ENCODE data around the gene MICU1.

MICU1 gene

DNA sequence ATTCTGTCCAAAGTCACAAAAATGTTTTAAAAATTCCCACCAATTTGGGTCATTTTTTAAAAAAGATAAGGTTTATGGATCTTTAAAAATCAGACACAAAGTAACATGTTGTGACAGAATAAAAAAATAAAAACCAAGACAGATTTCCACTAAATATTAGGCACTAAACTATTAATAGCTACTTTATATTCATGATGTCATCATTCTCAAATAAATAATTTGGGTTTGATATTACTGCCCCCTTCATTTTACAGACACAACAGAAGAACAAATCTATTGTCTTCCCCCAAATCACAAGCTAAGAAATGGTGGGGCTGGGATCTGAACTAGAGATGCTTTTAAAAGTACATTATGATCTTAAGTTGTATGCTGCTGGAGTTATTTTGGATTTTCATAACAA lies 119.4 kb downstream of the MICU1 start:
- TF ChIP-seq, protein P1, sequence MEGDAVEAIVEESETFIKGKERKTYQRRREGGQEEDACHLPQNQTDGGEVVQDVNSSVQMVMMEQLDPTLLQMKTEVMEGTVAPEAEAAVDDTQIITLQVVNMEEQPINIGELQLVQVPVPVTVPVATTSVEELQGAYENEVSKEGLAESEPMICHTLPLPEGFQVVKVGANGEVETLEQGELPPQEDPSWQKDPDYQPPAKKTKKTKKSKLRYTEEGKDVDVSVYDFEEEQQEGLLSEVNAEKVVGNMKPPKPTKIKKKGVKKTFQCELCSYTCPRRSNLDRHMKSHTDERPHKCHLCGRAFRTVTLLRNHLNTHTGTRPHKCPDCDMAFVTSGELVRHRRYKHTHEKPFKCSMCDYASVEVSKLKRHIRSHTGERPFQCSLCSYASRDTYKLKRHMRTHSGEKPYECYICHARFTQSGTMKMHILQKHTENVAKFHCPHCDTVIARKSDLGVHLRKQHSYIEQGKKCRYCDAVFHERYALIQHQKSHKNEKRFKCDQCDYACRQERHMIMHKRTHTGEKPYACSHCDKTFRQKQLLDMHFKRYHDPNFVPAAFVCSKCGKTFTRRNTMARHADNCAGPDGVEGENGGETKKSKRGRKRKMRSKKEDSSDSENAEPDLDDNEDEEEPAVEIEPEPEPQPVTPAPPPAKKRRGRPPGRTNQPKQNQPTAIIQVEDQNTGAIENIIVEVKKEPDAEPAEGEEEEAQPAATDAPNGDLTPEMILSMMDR (IDR thresholded peaks at IDR 0.05; ENCODE audit: low read depth, low read length, missing control alignments), result no peak
- H3K4me3 ChIP-seq (ENCODE audit: low read depth, low read length), result no peak overlapping the region
- in situ Hi-C loops (cut with HindIII; ENCODE audit: low sequenced_read_pairs), result no loop called here
- DNase-seq (ENCODE audit: low read depth), result no peak

DNA sequence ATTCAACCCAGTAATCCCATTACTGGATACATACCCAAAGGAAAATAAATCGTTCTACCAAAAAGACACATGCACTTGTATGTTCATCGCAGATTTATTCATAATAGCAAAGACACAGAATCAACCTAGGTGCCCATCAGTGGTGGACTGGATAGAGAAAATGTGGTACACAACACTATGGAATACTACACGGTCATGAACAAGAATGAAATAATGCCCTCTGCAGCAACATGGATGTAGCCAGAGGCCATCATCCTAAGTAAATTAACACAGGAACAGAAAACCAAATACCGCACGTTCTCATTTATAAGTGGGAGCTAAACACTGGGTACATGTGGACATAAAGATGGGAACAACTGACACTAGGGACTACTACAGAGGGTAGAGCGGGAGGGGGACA lies 120.4 kb downstream of the MICU1 start:
- no peak for DNase-seq (ENCODE audit: low read depth)
- in situ Hi-C loops (cut with HindIII; ENCODE audit: low sequenced_read_pairs), result no loop called here
- H3K4me3 ChIP-seq (ENCODE audit: low read depth, low read length), result no peak overlapping the region
- TF ChIP-seq, protein P1 (IDR thresholded peaks at IDR 0.05; ENCODE audit: low read depth, low read length, missing control alignments), result no peak

DNA sequence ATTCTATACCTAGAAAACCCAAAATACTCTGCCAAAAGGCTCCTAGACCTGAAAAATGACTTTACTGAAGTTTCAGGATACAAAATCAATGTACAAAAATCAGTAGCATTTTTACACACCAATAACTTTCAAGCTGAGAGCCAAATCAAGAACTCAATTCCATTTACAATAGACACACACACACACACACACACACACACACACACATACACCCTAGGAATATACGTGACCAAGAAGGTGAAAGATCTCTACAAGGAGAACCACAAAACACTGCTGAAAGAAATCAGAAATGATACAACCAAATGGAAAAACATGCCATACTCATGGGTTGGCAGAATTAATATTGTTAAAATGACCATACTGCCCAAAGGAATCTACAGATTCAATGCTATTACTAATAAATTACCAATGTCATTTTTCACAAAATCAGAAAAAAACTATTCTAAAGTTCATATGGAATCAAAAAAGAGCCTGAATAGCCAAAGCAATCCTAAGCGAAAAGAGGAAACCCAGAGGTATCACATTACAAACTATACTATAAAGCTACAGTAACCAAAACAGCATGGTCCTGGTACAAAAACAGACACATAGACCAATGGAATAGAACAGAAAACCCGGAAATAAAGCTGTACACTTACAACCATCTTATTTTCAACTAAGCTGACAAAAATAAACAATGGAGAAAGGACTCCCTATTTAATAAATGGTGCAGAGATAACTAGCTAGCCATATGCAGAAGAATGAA lies 122.0 kb downstream of the MICU1 start:
- DNase-seq (ENCODE audit: low read depth), result no peak
- in situ Hi-C loops (cut with HindIII; ENCODE audit: low sequenced_read_pairs), result no loop called here
- TF ChIP-seq, protein P1 (IDR thresholded peaks at IDR 0.05; ENCODE audit: low read depth, low read length, missing control alignments), result no peak
- H3K4me3 ChIP-seq (ENCODE audit: low read depth, low read length), result no peak overlapping the region

DNA sequence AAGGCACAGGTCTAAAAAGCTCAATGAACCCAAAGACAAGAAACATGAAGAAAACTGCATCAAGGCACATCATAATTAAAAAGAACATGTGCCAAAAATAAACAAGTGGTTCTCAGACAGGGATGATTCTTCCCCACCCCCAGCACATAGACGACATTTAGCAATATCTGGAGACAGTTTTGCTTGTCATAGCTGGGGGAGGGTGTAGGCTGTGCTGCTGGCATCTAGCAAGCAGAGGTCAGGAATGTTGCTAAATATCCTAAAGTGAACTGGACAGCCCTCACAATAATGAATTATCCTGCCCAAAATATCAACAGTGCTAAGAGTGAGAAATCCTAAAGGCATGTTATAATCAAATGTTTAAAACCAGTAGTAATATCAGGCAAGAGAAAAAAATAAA lies 122.6 kb downstream of the MICU1 start:
- H3K4me3 ChIP-seq (ENCODE audit: low read depth, low read length), result no peak overlapping the region
- DNase-seq (ENCODE audit: low read depth), result no peak
- in situ Hi-C loops (cut with HindIII; ENCODE audit: low sequenced_read_pairs), result no loop called here
- TF ChIP-seq, protein P1 (IDR thresholded peaks at IDR 0.05; ENCODE audit: low read depth, low read length, missing control alignments), result no peak

DNA sequence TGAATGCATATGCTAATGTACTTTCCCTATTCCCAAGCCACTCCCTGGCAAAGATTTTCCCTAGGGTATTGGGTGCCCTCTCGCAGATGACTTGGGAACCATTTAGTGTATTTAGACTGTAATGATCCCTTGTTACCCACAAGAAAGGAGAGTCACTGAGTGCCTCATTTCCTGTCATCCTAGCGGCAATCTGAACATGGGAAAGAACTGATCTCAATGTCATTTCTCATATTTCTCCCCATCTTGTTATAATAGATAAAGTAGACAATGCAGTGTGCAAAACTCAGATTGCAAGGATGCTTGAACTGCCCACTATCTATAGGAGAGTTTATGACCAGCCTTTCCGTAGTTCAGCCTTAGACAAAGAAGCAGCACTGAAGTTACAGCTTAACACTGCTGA lies 123.3 kb downstream of the MICU1 start:
- no peak overlapping the region for H3K4me3 ChIP-seq (ENCODE audit: low read depth, low read length)
- no peak for DNase-seq (ENCODE audit: low read depth)

DNA sequence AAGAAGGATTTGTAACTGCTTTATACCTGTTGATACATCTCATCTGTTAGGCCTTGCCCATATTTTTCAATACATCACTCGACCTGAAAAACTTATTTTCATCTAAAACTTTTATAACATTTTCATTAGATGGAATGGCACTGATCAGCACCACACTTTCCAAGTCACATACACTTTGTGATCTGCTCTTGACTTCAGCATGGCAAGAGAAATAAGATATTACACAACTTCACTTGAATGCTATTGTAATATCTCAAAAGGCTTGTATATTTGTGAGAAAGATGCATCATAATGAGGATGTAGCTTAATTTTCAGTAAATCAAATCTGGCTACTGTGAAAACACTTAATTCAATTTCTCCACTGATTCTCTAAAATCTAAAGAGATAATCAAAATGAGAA lies 126.2 kb downstream of the MICU1 start:
- no peak overlapping the region for H3K4me3 ChIP-seq (ENCODE audit: low read depth, low read length)
- in situ Hi-C loops (cut with HindIII; ENCODE audit: low sequenced_read_pairs), result no loop called here
- TF ChIP-seq, protein P1 (IDR thresholded peaks at IDR 0.05; ENCODE audit: low read depth, low read length, missing control alignments), result no peak
- no peak for DNase-seq (ENCODE audit: low read depth)

More for the DNA sequence above, 123.3 kb downstream of the MICU1 start:
- TF ChIP-seq, protein P1 (IDR thresholded peaks at IDR 0.05; ENCODE audit: low read depth, low read length, missing control alignments), result no peak
- in situ Hi-C loops (cut with HindIII; ENCODE audit: low sequenced_read_pairs), result no loop called here

All from astrocyte of the cerebellum (primary cell).